Smooth muscle cell of the brain vasculature (primary cell): ENCODE results near the gene MAOA.
"Not testable (repeated sequence)": the region's sequence is repeated elsewhere in the genome, so short reads cannot be mapped to it uniquely, and the experiment has no call there.

ENCODE experiments used
- DNase-seq: peaks from one replicate; pipeline ENCODE4 v3.0.0-alpha.2; 2012; ENCODE audit warnings: low read depth, low spot score

Gene MAOA

GRCh38 chrX:43717161-43717560 lies 61.1 kb downstream of the MAOA start:
- DNase-seq: no peak

- DNase-seq: no peak
These were observed 62.0 kb downstream of the MAOA start for GRCh38 chrX:43718081-43718480.

GRCh38 chrX:43718546-43718945 lies 62.4 kb downstream of the MAOA start:
- DNase-seq: no peak

GRCh38 chrX:43718956-43719355 lies 62.9 kb downstream of the MAOA start:
- DNase-seq: no peak

GRCh38 chrX:43720082-43720481 lies 64.0 kb downstream of the MAOA start:
- DNase-seq: no peak

GRCh38 chrX:43720961-43721360 lies 64.9 kb downstream of the MAOA start:
- no peak for DNase-seq

- DNase-seq: not testable (repeated sequence)
These were observed 69.1 kb downstream of the MAOA start for GRCh38 chrX:43725227-43725626.

- DNase-seq: not testable (repeated sequence)
These were observed 71.2 kb downstream of the MAOA start for GRCh38 chrX:43727254-43727653.

- DNase-seq: no peak
These were observed 71.9 kb downstream of the MAOA start for GRCh38 chrX:43728002-43728401.

GRCh38 chrX:43728966-43729365 lies 72.9 kb downstream of the MAOA start:
- DNase-seq: no peak

- DNase-seq: no peak
These were observed 75.0 kb downstream of the MAOA start for GRCh38 chrX:43731086-43731485.

GRCh38 chrX:43733699-43734098 lies 77.6 kb downstream of the MAOA start:
- no peak for DNase-seq

- no peak for DNase-seq
These were observed 78.3 kb downstream of the MAOA start for GRCh38 chrX:43734444-43734843.

- no peak for DNase-seq
These were observed 79.4 kb downstream of the MAOA start for GRCh38 chrX:43735534-43735933.

- DNase-seq: no peak
These were observed 79.9 kb downstream of the MAOA start for GRCh38 chrX:43735957-43736356.

GRCh38 chrX:43741843-43742573 lies 85.9 kb downstream of the MAOA start:
- DNase-seq: no peak

GRCh38 chrX:43743100-43743822 lies 87.2 kb downstream of the MAOA start:
- no peak for DNase-seq

- no peak for DNase-seq
These were observed 88.2 kb downstream of the MAOA start for GRCh38 chrX:43744284-43744683.

GRCh38 chrX:43745938-43746721 lies 90.0 kb downstream of the MAOA start:
- DNase-seq: no peak

- DNase-seq: no peak
These were observed 91.4 kb downstream of the MAOA start for GRCh38 chrX:43747476-43747875.

GRCh38 chrX:43750248-43750676 lies 94.2 kb downstream of the MAOA start:
- peak; percentile 21 for DNase-seq

GRCh38 chrX:43753637-43754036 lies 97.5 kb downstream of the MAOA start:
- DNase-seq: no peak
